Stimulated activated CD4-positive, alpha-beta T cell treated with anti-CD3 and anti-CD28 coated beads, Interleukin-2, amount 100 ng/mL, for 4 hours (primary cell): ENCODE data around the gene HDAC4.

ENCODE experiments used
- DNase-seq: peaks from one replicate; pipeline ENCODE4 v3.0.0-alpha.2; 2020; ENCODE audit warnings: low read depth

Gene HDAC4

GRCh38 chr2:239106314-239106908, 294.4 kb downstream of the HDAC4 start:
- no peak for DNase-seq

DNA sequence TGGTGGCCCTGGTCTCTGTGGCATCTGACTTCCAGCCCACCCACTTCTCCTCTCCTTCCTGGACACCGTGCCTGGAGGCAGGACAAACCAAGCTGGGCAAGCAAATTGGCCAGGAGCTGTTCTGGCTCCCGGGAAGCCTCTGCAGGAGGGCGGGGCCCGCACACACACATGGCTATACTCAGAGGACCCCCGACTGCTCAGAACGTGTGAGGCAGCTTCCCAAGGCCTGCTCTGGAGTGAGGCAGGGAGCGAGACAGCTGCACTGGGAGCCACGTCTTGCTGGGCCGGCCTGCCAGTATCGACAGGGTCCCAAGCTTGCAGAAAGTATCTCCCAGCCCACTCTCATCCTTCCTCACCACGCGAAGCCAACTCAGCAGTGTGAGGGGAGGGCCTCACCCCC, 295.6 kb downstream of the HDAC4 start:
- no peak for DNase-seq

GRCh38 chr2:239104800-239105199, 296.0 kb downstream of the HDAC4 start:
- no peak for DNase-seq

- DNase-seq, result no peak
Observed at GRCh38 chr2:239103125-239104098, 297.4 kb downstream of the HDAC4 start.

- no peak for DNase-seq
Observed at GRCh38 chr2:239102266-239102665, 298.6 kb downstream of the HDAC4 start.

DNA sequence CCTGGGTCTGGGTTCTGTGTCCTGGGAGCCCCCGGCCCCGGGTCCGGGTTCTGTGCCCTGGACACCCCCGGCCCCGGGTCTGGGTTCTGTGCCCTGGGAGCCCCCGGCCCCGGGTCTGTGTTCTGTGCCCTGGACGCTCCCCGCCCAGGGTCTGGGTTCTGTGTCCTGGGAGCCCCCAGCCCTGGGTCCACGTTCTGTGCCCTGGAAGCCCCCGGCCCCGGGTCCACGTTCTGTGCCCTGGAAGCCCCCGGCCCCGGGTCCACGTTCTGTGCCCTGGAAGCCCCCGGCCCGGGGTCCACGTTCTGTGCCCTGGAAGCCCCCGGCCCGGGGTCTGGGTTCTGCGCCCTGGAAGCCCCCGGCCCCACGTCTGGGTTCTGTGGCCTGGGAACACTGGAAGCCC, 299.0 kb downstream of the HDAC4 start:
- DNase-seq, result no peak

- no peak for DNase-seq
Observed at GRCh38 chr2:239101071-239101470, 299.7 kb downstream of the HDAC4 start.

- DNase-seq, result no peak
Observed at GRCh38 chr2:239099474-239099873, 301.3 kb downstream of the HDAC4 start.

GRCh38 chr2:239098288-239098970, 302.4 kb downstream of the HDAC4 start:
- DNase-seq, result no peak

GRCh38 chr2:239097428-239097696, 303.5 kb downstream of the HDAC4 start:
- no peak for DNase-seq

DNA sequence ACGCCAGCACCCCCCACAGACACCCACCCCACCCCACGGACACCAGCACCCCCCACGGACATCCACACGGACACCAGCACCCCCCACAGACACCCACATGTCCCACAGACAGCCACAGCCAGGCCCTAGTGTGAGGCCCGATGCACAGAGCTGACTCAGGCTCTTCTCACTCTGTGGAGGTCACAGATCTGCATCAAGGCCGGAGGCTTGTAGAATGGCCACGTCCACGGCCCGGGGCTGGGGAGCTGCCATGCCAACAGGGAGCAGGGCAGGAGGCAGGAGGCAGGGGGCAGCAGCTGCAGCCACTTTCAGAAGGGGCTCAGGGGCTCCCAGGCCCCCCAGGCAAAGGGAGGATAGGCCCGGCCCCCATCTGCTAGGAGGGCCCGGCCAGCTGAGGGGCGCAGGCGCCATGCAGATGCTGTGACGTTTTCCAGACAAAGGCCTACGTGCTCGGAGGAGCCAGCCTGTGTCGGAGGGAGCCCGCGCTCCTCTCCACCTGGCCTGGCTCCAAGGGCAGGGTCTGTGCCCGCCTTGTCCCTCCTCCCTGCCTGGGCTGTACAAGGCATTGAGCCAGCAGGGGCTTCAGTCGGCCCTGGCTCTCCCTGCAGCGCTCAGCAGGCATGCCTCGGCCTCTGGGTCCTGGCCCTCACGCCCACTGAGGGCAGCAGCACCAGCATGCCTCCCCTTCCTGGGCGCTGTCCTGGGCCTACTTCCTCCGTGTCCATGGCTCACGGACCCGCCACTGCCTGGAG, 304.0 kb downstream of the HDAC4 start:
- no peak for DNase-seq

DNA sequence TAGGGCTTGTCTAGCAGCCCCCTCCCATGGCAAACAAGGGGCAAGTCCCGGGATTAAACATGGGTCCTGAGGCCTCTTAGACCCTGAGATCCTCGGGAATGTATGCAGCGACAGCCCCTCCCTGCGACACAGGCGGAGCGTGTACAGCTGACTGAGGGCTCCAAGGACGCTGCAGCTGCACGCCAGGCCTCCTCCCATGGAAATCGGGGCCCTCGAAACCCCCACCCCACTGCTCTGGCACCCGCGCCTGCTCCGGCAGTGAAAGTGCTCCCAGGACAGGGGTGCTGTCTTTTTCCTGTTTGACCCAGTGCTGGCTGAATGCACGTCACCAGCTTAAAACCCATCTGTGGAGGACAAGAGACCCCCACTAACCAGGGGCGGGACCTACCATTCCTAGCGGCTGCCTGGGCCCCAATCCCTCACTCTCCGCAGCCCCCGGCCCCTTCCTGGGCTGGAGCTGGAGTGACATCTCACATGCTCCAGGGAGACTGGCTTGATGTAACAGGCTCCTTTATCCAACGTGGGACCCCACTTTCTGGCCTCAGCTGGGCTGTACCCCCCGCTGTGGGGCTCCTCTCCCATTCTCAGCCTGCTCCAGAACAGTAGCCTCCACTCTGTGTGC, 305.2 kb downstream of the HDAC4 start:
- DNase-seq, result no peak

- no peak for DNase-seq
Observed at GRCh38 chr2:239094867-239095266, 306.0 kb downstream of the HDAC4 start.

DNA sequence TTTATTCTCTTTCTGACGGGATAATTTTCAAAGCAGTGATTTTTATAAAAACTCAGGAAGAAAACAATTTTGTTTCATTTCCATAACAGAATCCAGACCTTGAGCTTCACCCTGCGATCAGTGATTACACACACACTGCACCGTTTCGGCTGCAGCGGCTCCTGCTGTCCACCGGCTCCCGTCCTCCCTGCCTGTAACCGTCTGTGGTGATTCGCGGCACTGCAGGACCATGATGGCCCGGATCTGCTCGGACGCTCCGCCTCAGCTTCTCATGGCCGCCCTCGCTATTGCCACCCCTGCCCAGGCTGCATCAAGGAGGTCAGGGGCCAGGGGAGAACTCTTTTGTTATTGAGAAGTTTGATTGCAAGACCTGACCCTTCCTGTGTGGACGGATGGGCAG, 306.9 kb downstream of the HDAC4 start:
- DNase-seq, result no peak

DNA sequence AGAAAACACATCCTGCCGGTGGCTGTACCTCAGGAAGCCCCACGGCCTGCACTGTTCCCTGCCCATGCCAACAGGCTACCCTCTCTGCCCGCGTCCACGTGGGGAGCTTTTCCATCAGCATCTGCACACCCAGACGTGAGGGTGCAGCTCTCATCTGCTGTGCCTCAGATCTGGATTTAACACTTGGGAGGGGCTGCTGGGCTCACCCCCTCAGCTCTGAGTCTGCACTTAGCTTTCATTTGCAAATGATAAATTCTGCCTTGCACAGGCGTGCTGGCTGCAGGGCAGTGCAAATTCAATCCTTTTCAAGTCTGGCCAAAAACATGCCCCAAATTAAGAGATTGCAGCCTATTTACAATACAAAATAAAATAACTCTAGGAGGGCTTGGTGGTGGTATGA, 307.3 kb downstream of the HDAC4 start:
- no peak for DNase-seq

GRCh38 chr2:239092571-239093294, 308.1 kb downstream of the HDAC4 start:
- DNase-seq, result no peak

DNA sequence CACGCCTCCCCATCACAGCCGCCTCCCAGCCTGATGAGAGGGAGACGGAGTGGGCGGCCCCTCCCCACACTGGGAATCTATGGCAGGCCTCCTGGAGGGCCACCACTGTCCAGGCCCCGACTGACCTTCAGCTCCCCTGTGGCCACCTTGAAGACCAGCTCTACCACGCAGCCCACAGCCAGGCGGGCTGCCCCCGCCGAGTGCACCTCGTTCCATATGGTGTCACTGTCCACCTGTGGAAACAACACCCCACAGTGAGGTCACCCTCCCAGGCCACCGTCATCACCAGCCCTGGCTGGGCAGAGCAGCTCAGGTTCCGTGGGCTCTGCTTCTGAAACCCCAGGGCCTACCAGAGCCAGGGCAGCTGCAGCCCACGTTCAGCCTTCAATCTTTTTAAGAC, 310.9 kb downstream of the HDAC4 start:
- no peak for DNase-seq

- DNase-seq, result no peak
Observed at GRCh38 chr2:239087046-239087710, 313.6 kb downstream of the HDAC4 start.

DNA sequence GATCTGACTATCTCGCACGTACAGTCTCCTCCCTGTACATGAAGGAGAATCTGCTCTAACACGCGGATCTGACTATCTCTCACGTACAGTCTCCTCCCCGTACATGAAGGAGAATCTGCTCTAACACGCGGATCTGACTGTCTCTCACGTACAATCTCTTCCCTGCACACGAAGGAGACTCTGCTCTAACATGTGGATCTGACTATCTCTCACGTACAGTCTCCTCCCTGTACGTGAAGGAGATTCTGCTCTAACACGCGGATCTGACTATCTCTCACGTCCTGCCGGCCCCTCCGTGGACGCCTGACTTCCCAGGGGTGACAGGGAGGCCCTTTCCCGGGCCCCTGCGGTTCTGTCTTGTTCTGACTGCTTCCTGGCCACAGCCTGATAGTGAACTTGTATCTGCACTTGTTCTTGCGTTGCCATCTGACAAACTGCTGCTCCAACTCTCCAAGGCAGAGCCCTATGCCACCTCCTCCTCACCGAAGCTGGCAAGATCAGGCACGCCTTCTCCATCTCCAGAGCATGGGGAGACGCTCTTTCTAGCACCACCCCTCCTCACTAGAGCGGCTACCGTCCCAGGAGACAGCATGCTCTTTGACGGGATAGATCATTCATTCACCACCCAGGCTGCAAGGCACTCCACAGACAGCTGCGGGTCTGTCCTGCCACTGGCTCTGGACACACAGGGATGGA, 314.3 kb downstream of the HDAC4 start:
- DNase-seq, result no peak
